GM18873 (cell line): ENCODE measurements around the gene MTREX.
A peak's percentile ranks its signal among the peaks of the same experiment; 100 is the strongest.

Experiments
- ATAC-seq: cut with Tn5 transposase; IDR thresholded peaks from one replicate; pipeline ENCODE4 v1.9.1; 2021; ENCODE audit warnings: mild to moderate bottlenecking, moderate library complexity, moderate number of reproducible peaks; ENCODE audit not compliant: unreplicated experiment, low FRiP score

Gene MTREX

GRCh38 chr5:55324006-55324405 lies 16.2 kb downstream of the MTREX start:
- no peak for ATAC-seq

- ATAC-seq = no peak
Measured at GRCh38 chr5:55324815-55325418, 17.1 kb downstream of the MTREX start.

- no peak for ATAC-seq
Measured at GRCh38 chr5:55325621-55326020, 17.8 kb downstream of the MTREX start.

GRCh38 chr5:55327281-55327680 lies 19.5 kb downstream of the MTREX start:
- ATAC-seq = no peak

- ATAC-seq = no peak
Measured at GRCh38 chr5:55331321-55331720, 23.5 kb downstream of the MTREX start.

GRCh38 chr5:55333017-55333416 lies 25.2 kb downstream of the MTREX start:
- no peak for ATAC-seq

GRCh38 chr5:55333811-55334210 lies 26.0 kb downstream of the MTREX start:
- no peak for ATAC-seq

- no peak for ATAC-seq
Measured at GRCh38 chr5:55338092-55338613, 30.4 kb downstream of the MTREX start.

- no peak for ATAC-seq
Measured at GRCh38 chr5:55338810-55339243, 31.0 kb downstream of the MTREX start.

GRCh38 chr5:55343107-55343506 lies 35.3 kb downstream of the MTREX start:
- no peak for ATAC-seq

GRCh38 chr5:55343609-55344008 lies 35.8 kb downstream of the MTREX start:
- ATAC-seq = no peak

- ATAC-seq = no peak
Measured at GRCh38 chr5:55344392-55344992, 36.7 kb downstream of the MTREX start.

- ATAC-seq = no peak
Measured at GRCh38 chr5:55345327-55345726, 37.5 kb downstream of the MTREX start.

GRCh38 chr5:55347786-55348185 lies 40.0 kb downstream of the MTREX start:
- no peak for ATAC-seq

- ATAC-seq = no peak
Measured at GRCh38 chr5:55350754-55351153, 43.0 kb downstream of the MTREX start.

GRCh38 chr5:55356896-55357295 lies 49.1 kb downstream of the MTREX start:
- no peak for ATAC-seq

- no peak for ATAC-seq
Measured at GRCh38 chr5:55360190-55360589, 52.4 kb downstream of the MTREX start.

- ATAC-seq = no peak
Measured at GRCh38 chr5:55363856-55364255, 56.1 kb downstream of the MTREX start.

GRCh38 chr5:55364537-55365055 lies 56.8 kb downstream of the MTREX start:
- ATAC-seq = peak; percentile 96

- ATAC-seq = no peak
Measured at GRCh38 chr5:55370291-55370925, 62.6 kb downstream of the MTREX start.

- no peak for ATAC-seq
Measured at GRCh38 chr5:55371145-55371544, 63.4 kb downstream of the MTREX start.
